HL-60 (cell line): Measurements from ENCODE around the gene DDB1.

Experiments used
- DNase-seq, 2 experiments: peaks; one replicate each; pipeline ENCODE4 v3.0.0-alpha.2; 2010 to 2020; ENCODE audit warnings: low read depth in 1 of 2, low spot score in 1 of 2
- H3K27ac ChIP-seq: fragments of 250-450 bp; sonication (Bioruptor Pico); replicated peaks from 2 replicates; pipeline ENCODE4 v1.5.1; 2020; ENCODE audit warnings: mild to moderate bottlenecking, moderate library complexity
- H3K27me3 ChIP-seq: fragments of 250-450 bp; sonication (Bioruptor Pico); 2 replicates; pipeline ENCODE4 v1.5.1; 2021; ENCODE audit warnings: mild to moderate bottlenecking, moderate library complexity; ENCODE audit not compliant: insufficient read depth, poor library complexity, severe bottlenecking
- H3K4me3 ChIP-seq: replicated peaks from 2 replicates; pipeline ENCODE4 v1.5.1; 2011; ENCODE audit warnings: mild to moderate bottlenecking, control low read depth, low read length; ENCODE audit not compliant: insufficient read depth
- GABPA ChIP-seq: IDR thresholded peaks from 2 replicates; pipeline ENCODE4 v1.6.1; 2012; ENCODE audit warnings: low read depth
- POLR2AphosphoS5 ChIP-seq: IDR thresholded peaks from 2 replicates; pipeline ENCODE4 v1.6.1; 2012; ENCODE audit warnings: low read depth
- SPI1 ChIP-seq: IDR thresholded peaks from 2 replicates; pipeline ENCODE4 v1.6.1; 2012; ENCODE audit warnings: low read depth, mild to moderate bottlenecking, borderline replicate concordance
- TF ChIP-seq, protein P1 (sequence below): IDR thresholded peaks from one replicate; pipeline ENCODE4 v1.5.1; 2011; ENCODE audit warnings: low read length, control low read depth, inconsistent platforms; ENCODE audit not compliant: insufficient read depth
- TF ChIP-seq, protein P2 (sequence below): IDR thresholded peaks from 2 replicates; pipeline ENCODE4 v1.6.1; 2012; ENCODE audit warnings: low read depth; ENCODE audit not compliant: insufficient replicate concordance

The DDB1 gene

DNA sequence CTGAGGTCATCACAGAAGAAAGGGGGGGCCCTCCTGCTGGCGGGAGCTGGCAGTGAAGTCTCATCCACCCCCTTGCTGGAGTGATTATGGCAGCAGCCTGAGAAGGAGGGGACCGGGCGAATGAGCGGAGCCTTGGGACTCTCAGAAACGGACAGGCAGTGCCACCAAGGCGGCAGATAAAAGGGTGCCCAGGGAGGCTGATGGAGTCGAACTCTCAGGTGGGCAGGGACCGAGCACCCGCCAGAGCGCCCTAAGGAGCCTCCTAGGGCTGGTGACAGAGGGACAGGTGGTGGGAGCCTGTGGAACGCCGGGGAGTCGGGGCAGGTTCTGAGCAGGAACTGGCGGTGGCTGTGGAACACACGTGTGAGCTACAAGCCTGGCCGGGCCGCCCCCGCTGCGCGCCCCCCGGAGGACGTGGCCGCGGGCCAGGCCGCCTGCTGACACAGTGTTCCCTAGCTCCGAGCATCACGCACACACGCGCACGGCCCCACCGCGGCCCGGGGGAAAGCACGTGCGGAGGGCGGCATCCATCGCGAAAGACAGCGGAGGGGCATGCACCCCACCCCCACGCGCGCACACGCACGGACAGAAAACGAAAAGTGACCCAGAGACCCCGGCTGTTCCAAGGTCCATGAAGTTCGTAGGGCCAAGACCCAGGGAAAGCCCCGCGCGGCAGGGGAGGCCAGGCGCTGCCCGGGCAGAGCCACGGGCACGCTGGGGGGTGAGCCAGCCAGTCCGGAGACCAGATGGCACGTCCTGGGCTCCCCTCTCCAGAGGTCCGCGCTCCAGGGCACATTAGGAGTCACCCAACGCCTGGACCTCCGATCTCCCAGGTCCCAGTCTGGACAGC is 38.8 kb downstream of the DDB1 start:
- H3K27ac ChIP-seq, result no peak overlapping the region
- peak; percentile 9; the same call in 1 of the 2 replicates for TF ChIP-seq POLR2AphosphoS5
- TF ChIP-seq, protein P1, sequence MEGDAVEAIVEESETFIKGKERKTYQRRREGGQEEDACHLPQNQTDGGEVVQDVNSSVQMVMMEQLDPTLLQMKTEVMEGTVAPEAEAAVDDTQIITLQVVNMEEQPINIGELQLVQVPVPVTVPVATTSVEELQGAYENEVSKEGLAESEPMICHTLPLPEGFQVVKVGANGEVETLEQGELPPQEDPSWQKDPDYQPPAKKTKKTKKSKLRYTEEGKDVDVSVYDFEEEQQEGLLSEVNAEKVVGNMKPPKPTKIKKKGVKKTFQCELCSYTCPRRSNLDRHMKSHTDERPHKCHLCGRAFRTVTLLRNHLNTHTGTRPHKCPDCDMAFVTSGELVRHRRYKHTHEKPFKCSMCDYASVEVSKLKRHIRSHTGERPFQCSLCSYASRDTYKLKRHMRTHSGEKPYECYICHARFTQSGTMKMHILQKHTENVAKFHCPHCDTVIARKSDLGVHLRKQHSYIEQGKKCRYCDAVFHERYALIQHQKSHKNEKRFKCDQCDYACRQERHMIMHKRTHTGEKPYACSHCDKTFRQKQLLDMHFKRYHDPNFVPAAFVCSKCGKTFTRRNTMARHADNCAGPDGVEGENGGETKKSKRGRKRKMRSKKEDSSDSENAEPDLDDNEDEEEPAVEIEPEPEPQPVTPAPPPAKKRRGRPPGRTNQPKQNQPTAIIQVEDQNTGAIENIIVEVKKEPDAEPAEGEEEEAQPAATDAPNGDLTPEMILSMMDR, result no peak
- H3K27me3 ChIP-seq, result peaks cover 13% of the 10 kb centered on the region
- peak; percentile 10 to 35 for DNase-seq
- peak overlapping the region; percentile 30 for H3K4me3 ChIP-seq

DNA sequence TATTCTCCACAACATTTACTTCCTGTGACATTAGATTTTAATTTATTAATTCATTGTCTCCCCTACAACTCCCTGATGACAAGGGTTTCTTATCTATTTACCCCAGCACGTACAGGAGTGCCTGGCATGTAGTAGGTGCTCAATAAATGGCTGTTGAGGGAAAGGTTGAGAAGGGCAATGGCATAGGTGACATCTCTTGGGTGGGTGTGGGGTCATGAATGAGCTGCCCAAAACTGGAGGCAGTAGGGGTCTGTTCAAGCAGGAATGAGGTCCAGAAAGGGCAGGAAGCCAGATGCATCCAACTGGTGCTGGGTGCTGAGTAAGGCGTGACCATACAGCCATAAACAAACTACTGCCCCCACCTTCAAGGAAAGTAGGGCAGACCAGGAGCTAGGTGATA is 40.5 kb downstream of the DDB1 start:
- Histone ChIP-seq H3K27ac (no peak overlapping the region), H3K27me3 (peaks cover 13% of the 10 kb centered on the region), H3K4me3 (no peak overlapping the region)
- TF ChIP-seq SPI1 (no peak), GABPA (no peak), POLR2AphosphoS5 (no peak)
- TF ChIP-seq, protein P1, result no peak
- TF ChIP-seq, protein P2, sequence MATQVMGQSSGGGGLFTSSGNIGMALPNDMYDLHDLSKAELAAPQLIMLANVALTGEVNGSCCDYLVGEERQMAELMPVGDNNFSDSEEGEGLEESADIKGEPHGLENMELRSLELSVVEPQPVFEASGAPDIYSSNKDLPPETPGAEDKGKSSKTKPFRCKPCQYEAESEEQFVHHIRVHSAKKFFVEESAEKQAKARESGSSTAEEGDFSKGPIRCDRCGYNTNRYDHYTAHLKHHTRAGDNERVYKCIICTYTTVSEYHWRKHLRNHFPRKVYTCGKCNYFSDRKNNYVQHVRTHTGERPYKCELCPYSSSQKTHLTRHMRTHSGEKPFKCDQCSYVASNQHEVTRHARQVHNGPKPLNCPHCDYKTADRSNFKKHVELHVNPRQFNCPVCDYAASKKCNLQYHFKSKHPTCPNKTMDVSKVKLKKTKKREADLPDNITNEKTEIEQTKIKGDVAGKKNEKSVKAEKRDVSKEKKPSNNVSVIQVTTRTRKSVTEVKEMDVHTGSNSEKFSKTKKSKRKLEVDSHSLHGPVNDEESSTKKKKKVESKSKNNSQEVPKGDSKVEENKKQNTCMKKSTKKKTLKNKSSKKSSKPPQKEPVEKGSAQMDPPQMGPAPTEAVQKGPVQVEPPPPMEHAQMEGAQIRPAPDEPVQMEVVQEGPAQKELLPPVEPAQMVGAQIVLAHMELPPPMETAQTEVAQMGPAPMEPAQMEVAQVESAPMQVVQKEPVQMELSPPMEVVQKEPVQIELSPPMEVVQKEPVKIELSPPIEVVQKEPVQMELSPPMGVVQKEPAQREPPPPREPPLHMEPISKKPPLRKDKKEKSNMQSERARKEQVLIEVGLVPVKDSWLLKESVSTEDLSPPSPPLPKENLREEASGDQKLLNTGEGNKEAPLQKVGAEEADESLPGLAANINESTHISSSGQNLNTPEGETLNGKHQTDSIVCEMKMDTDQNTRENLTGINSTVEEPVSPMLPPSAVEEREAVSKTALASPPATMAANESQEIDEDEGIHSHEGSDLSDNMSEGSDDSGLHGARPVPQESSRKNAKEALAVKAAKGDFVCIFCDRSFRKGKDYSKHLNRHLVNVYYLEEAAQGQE, result no peak
- DNase-seq, result no peak

DNA sequence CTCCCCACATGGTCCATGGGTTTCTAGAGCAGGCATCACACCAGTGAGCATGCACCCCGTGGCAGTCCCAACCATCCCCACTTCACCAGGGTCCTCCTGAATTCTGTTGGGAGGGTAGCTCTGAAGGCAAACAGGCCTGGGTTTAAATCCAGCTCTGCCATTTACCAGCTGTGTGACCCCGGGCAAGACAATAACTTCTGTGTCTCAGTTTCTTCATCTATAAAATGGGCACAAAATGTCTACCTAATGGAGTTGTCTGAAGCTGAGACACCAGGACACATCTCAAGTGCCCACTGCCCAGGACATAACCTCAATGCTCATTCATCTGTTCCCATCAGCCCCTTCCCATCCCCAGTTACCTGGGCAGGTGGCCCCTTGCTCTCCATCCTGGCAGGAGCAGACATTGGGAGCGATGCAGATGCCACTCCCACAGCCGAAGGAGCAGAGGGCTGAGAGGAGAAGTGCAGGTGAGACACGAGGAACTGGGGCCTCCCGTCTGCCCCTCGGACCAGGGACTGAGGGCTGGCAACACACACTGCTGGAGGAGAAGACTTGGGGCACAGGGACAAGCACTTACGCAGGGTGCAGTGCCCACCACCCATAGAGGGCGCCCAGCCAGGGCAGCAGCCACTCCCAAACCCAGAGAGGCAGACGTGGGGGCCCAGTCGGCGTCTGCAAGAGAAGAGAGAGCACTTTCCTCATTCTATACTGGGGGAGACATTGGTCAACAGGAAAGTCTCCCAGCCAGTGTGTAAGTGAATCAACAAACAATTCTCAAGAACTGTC is 41.8 kb downstream of the DDB1 start:
- Histone ChIP-seq H3K27me3 (peaks cover 13% of the 10 kb centered on the region), H3K27ac (no peak overlapping the region), H3K4me3 (no peak overlapping the region)
- TF ChIP-seq GABPA, result no peak
- peak in 1 of 2 experiments; percentile 12 for DNase-seq

DNA sequence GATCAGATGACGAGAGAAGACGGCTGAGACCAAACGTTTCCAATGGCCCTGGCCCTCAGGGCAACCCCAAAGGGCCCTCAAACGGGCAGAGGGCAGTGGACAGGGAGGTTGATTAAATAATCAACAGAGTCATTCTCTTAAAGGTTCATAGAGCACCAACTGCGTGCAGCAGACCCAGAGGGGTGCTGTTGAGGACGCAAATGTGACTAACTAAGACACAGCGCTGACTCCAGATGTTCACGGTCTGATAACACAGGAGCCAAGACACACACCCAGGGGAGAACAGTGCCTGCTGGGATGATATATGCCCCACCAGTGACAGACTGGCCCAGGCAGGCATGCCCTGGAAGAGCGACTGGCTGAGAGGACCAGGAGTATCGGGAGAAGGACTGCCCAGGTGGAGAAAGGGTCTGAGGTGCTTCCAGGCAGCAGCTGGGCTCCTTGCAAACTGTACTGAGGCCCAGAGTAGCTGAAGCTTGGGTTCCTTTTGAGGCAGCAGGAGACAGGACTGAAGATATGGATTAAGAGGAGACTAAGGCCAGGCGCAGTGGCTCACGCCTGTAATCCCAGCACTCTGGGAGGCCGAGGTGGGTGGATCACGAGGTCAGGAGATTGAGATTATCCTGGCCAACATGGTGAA is 45.4 kb downstream of the DDB1 start:
- no peak for DNase-seq
- Histone ChIP-seq H3K4me3 (no peak overlapping the region), H3K27me3 (no peaks in the 10 kb centered on the region), H3K27ac (no peak overlapping the region)
- TF ChIP-seq, protein P1, result no peak
- no peak for TF ChIP-seq POLR2AphosphoS5
- no peak for TF ChIP-seq SPI1
